NCI-H2196 treated with DMSO at 0.1 percent for 48 hours (cell line): ENCODE data around the gene ADCY2.

Experiments used
- DNase-seq: peaks from one replicate; lab custom pipeline; 2025; ENCODE audit not compliant: unreplicated experiment; lab: John Stamatoyannopoulos, UW

The ADCY2 gene

GRCh38 chr5:7856855-7857254, 460.9 kb downstream of the ADCY2 start:
- DNase-seq, result peak; percentile 59

GRCh38 chr5:7857361-7857760, 461.4 kb downstream of the ADCY2 start:
- no peak for DNase-seq

- peak; percentile 15 for DNase-seq
Observed at GRCh38 chr5:7857926-7858632, 462.1 kb downstream of the ADCY2 start.

GRCh38 chr5:7866196-7866595, 470.3 kb downstream of the ADCY2 start:
- DNase-seq, result no peak

- DNase-seq, result no peak
Observed at GRCh38 chr5:7867260-7867659, 471.3 kb downstream of the ADCY2 start.

- no peak for DNase-seq
Observed at GRCh38 chr5:7868427-7868772, 472.5 kb downstream of the ADCY2 start.

GRCh38 chr5:7868773-7869473, 473.0 kb downstream of the ADCY2 start, which contains the start of the genes FASTKD3 and MTRR:
Gene FASTKD3, minus strand, starts transcription at chr5:7869031. Its CDS starts 948 bp downstream, at chr5:7868083.
Gene MTRR, plus strand, starts transcription at chr5:7869148. Its CDS starts 1,647 bp downstream, at chr5:7870795.
- DNase-seq, result peak; percentile 79

- DNase-seq, result no peak
Observed at GRCh38 chr5:7869474-7870136, 473.7 kb downstream of the ADCY2 start.

- DNase-seq, result no peak
Observed at GRCh38 chr5:7871653-7872052, 475.7 kb downstream of the ADCY2 start.

GRCh38 chr5:7872517-7873130, 476.7 kb downstream of the ADCY2 start:
- DNase-seq, result no peak

- DNase-seq, result no peak
Observed at GRCh38 chr5:7873216-7873615, 477.3 kb downstream of the ADCY2 start.

- DNase-seq, result no peak
Observed at GRCh38 chr5:7874639-7875038, 478.7 kb downstream of the ADCY2 start.

GRCh38 chr5:7875151-7875550, 479.2 kb downstream of the ADCY2 start:
- DNase-seq, result no peak

- DNase-seq, result no peak
Observed at GRCh38 chr5:7876867-7877266, 480.9 kb downstream of the ADCY2 start.

- DNase-seq, result no peak
Observed at GRCh38 chr5:7877851-7878250, 481.9 kb downstream of the ADCY2 start.

GRCh38 chr5:7878381-7878873, 482.5 kb downstream of the ADCY2 start:
- DNase-seq, result no peak
